H1 (cell line): ENCODE results near the gene TNFSF15. TPM values are rescaled to one million over a fixed set of nuclear protein-coding genes. Genes with fewer than 3 reads are reported as not detected.

ENCODE experiments used
- BCL11A ChIP-seq, 2 experiments: IDR thresholded peaks; one replicate each; pipeline ENCODE4 v1.6.1; 2011; ENCODE audit warnings: low read depth in 2 of 2, low read length in 2 of 2, mild to moderate bottlenecking in 2 of 2
- FOSL1 ChIP-seq: IDR thresholded peaks from 2 replicates; pipeline ENCODE4 v1.6.1; 2011; ENCODE audit warnings: mild to moderate bottlenecking, low read depth, low read length, moderate library complexity; ENCODE audit not compliant: insufficient read depth
- GTF2F1 ChIP-seq: IDR thresholded peaks from 2 replicates; pipeline ENCODE4 v1.6.1; 2012; ENCODE audit warnings: low read depth, low read length, improper control_type of control experiment, borderline replicate concordance
- JUND ChIP-seq: IDR thresholded peaks from 2 replicates; pipeline ENCODE4 v1.6.1; 2011; ENCODE audit warnings: mild to moderate bottlenecking, improper control_type of control experiment, low read length
- SIN3A ChIP-seq, 2 experiments: IDR thresholded peaks in 1 of 2; conservative IDR thresholded peaks in 1 of 2; 2 replicates each; pipeline ENCODE4 v1.6.1; 2011 to 2012; ENCODE audit warnings: low read length in 2 of 2, improper control_type of control experiment in 1 of 2, low read depth in 1 of 2, mild to moderate bottlenecking in 1 of 2
- TBP ChIP-seq: IDR thresholded peaks from 2 replicates; pipeline ENCODE4 v1.6.1; 2011; ENCODE audit warnings: low read depth, low read length, improper control_type of control experiment
- polyA plus RNA-seq, 7 experiments: library from polyadenylated mRNA; depleted of rRNA in 3 of 7; stranded (reverse) in 5 of 7; unstranded in 2 of 7; fragments of >200 nt in 5 of 7; fragments of 200-250 nt in 2 of 7; gene quantifications; 1 replicate in 5 of 7; 2 replicates in 1 of 7; 4 replicates in 1 of 7; pipeline versions ENCODE4 v1.2.1 to v1.2.3, GENCODE V29; 2011 to 2013; ENCODE audit warnings: missing spikeins in 2 of 7, mixed read lengths in 2 of 7
- total RNA-seq: library from RNA; stranded (reverse); fragmentation: NEBNext Ultra II Directional; extraction: Animal tissue kit (Norgen Biotek cat#: 25700); gene quantifications from 2 replicates; pipeline ENCODE4 v1.2.1, GENCODE V29; 2021

TNFSF15 gene
- total and polyA plus RNA-seq, 2 of the 8 experiments (the other 6 are each of a cell fraction or from before 2014, with no cell fraction given): 0.09 to 0.17 TPM

- TF ChIP-seq SIN3A (conservative IDR thresholded peaks at IDR 0.05 in 1 of 2, IDR thresholded peaks at IDR 0.05 in 1 of 2; ENCODE audit: low read depth in 1 of 2, low read length in 2 of 2) (no peak), JUND (no peak), GTF2F1 (no peak), FOSL1 (no peak), TBP (no peak), BCL11A (IDR thresholded peaks at IDR 0.05; ENCODE audit: low read depth in 2 of 2, low read length in 2 of 2) (no peak)
Observed at GRCh38 chr9:114810614-114811013, 4.8 kb upstream of the TNFSF15 start (continued).
